GM23338 (cell line): ENCODE data around the gene PRKCD. TPM values are rescaled to one million over a fixed set of nuclear protein-coding genes. Genes with fewer than 3 reads are reported as not detected.

Experiments
- ATAC-seq: fragments of 200-7000 bp; cut with Tn5 transposase; 3 replicates; pipeline ENCODE4 v1.9.1; 2020
- DNase-seq: peaks from one replicate; pipeline ENCODE4 v3.0.0-alpha.2; 2015; ENCODE audit warnings: low spot score
- H2AFZ ChIP-seq: fragments of 200-600 bp; sonication (generic); 2 replicates; pipeline ENCODE4 v1.8.0; 2016; ENCODE audit warnings: antibody characterized with exemption, mild to moderate bottlenecking, moderate library complexity
- H3F3A ChIP-seq: fragments of 200-600 bp; sonication (generic); replicated peaks from 2 replicates; pipeline ENCODE4 v1.8.0; 2017; ENCODE audit warnings: antibody characterized with exemption, mixed run types, low read depth
- H3K27ac ChIP-seq: fragments of 200-600 bp; sonication (generic); 2 replicates; pipeline ENCODE4 v1.6.1; 2016; ENCODE audit warnings: low read depth
- H3K27me3 ChIP-seq: fragments of 200-600 bp; sonication (generic); 2 replicates; pipeline ENCODE4 v1.8.0; 2016; ENCODE audit warnings: mild to moderate bottlenecking, mixed run types, moderate library complexity; ENCODE audit not compliant: insufficient read depth
- H3K36me3 ChIP-seq: fragments of 200-600 bp; sonication (generic); 2 replicates; pipeline ENCODE4 v1.8.0; 2016; ENCODE audit warnings: mild to moderate bottlenecking; ENCODE audit not compliant: insufficient read depth
- H3K4me1 ChIP-seq: fragments of 200-600 bp; sonication (generic); 2 replicates; pipeline ENCODE4 v1.8.0; 2016; ENCODE audit warnings: mild to moderate bottlenecking, moderate library complexity; ENCODE audit not compliant: insufficient read depth
- H3K4me2 ChIP-seq: fragments of 200-600 bp; sonication (generic); 2 replicates; pipeline ENCODE4 v1.7.1; 2017; ENCODE audit warnings: mixed run types
- H3K4me3 ChIP-seq: fragments of 200-600 bp; sonication (generic); 2 replicates; pipeline ENCODE4 v1.6.1; 2016; ENCODE audit warnings: mixed run types
- H3K79me2 ChIP-seq: fragments of 200-600 bp; sonication (generic); replicated peaks from 2 replicates; pipeline ENCODE4 v1.8.0; 2017; ENCODE audit warnings: mild to moderate bottlenecking; ENCODE audit not compliant: insufficient read depth
- H3K9me2 ChIP-seq: fragments of 200-600 bp; sonication (generic); 2 replicates; pipeline ENCODE4 v1.8.0; 2017; ENCODE audit not compliant: insufficient read depth
- H4K20me1 ChIP-seq: fragments of 200-600 bp; sonication (generic); replicated peaks from 2 replicates; pipeline ENCODE4 v1.8.0; 2017; ENCODE audit warnings: mild to moderate bottlenecking; ENCODE audit not compliant: insufficient read depth
- H3K27ac Mint-ChIP-seq: 2 replicates; pipeline ENCODE4 v1.8.0; 2020; ENCODE audit warnings: inconsistent platforms, mild to moderate bottlenecking, moderate library complexity, mixed read lengths
- H3K27me3 Mint-ChIP-seq: 3 replicates; pipeline ENCODE4 v1.8.0; 2022; ENCODE audit warnings: low read depth, mild to moderate bottlenecking, moderate library complexity, mixed read lengths, inconsistent platforms; ENCODE audit not compliant: insufficient read depth, poor library complexity
- H3K36me3 Mint-ChIP-seq: 3 replicates; pipeline ENCODE4 v1.8.0; 2021; ENCODE audit warnings: low read depth, mild to moderate bottlenecking, inconsistent platforms, moderate library complexity, mixed read lengths
- H3K4me1 Mint-ChIP-seq: 3 replicates; pipeline ENCODE4 v1.8.0; 2020; ENCODE audit warnings: mild to moderate bottlenecking, inconsistent platforms, mixed read lengths
- H3K4me3 Mint-ChIP-seq: 3 replicates; pipeline ENCODE4 v1.8.0; 2021; ENCODE audit warnings: moderate library complexity, mild to moderate bottlenecking, inconsistent platforms, mixed read lengths
- H3K9me3 Mint-ChIP-seq: 3 replicates; pipeline ENCODE4 v1.8.0; 2020; ENCODE audit warnings: moderate library complexity, mild to moderate bottlenecking, inconsistent platforms, mixed read lengths
- CREB1 ChIP-seq: fragments of 250-450 bp; sonication (Bioruptor Pico); IDR thresholded peaks from 2 replicates; pipeline ENCODE4 v1.5.0; 2020; ENCODE audit warnings: low read depth, mild to moderate bottlenecking, moderate library complexity
- EZH2phosphoT487 ChIP-seq: fragments of 200-600 bp; sonication (generic); IDR thresholded peaks from one replicate; pipeline ENCODE4 v1.8.1; 2018; ENCODE audit warnings: antibody characterized with exemption; ENCODE audit not compliant: unreplicated experiment
- JUNB ChIP-seq: IDR thresholded peaks from one replicate; pipeline ENCODE4 v1.6.1; 2016; ENCODE audit warnings: antibody characterized with exemption; ENCODE audit not compliant: unreplicated experiment
- REST ChIP-seq: IDR thresholded peaks from one replicate; pipeline ENCODE4 v1.6.1; 2018; ENCODE audit warnings: antibody characterized with exemption; ENCODE audit not compliant: unreplicated experiment
- STAT1 ChIP-seq: IDR thresholded peaks from one replicate; pipeline ENCODE4 v1.6.1; 2016; ENCODE audit warnings: antibody characterized with exemption; ENCODE audit not compliant: unreplicated experiment
- ZNF331 ChIP-seq: fragments of 250-450 bp; sonication (Bioruptor Pico); IDR thresholded peaks from 2 replicates; pipeline ENCODE4 v1.5.0; 2020; ENCODE audit warnings: low read depth, mild to moderate bottlenecking, moderate library complexity
- ZNF462 ChIP-seq: fragments of 250-450 bp; sonication (Bioruptor Pico); IDR thresholded peaks from 2 replicates; pipeline ENCODE4 v1.5.0; 2020; ENCODE audit warnings: mild to moderate bottlenecking, moderate library complexity
- polyA plus RNA-seq: library from polyadenylated mRNA; unstranded; fragments of >200 nt; fragmentation: Nextera tagmentation; extraction: Ambion mirVana; gene quantifications from 2 replicates; pipeline ENCODE4 v1.2.1, GENCODE V29; 2016
- total RNA-seq: library from RNA; depleted of rRNA; stranded (reverse); fragments of >200 nt; shearing (Covaris generic); gene quantifications from 2 replicates; pipeline ENCODE4 v1.2.3, GENCODE V29; 2014
- TF ChIP-seq, protein P1 (sequence below): IDR thresholded peaks from 2 replicates; pipeline ENCODE4 v1.6.1; 2016; ENCODE audit warnings: antibody characterized with exemption
- TF ChIP-seq, protein P2 (sequence below), 2 experiments: fragments of 200-600 bp in 1 of 2; sonication (generic) in 1 of 2; conservative IDR thresholded peaks; 2 replicates each; pipeline versions ENCODE4 v1.5.1 to v1.6.1; 2016 to 2017; ENCODE audit warnings: antibody characterized with exemption in 2 of 2, low read depth in 2 of 2, mild to moderate bottlenecking in 2 of 2, moderate library complexity in 1 of 2

Gene PRKCD
- total and polyA plus RNA-seq, 2 experiments from 2014 or later = 11.3 to 11.8 TPM

- Histone ChIP-seq H3K4me2 (no peak overlapping the region), H3K27me3 (0 out of 2 replicates have a peak, but pooled peaks cover 4% of the 10 kb centered on the region), H3K36me3 (no peaks in the 10 kb centered on the region), H3F3A (no peaks in the 10 kb centered on the region), H3K4me3 (no peak overlapping the region), H3K4me1 (peaks cover 21% of the 10 kb centered on the region), H2AFZ (no peak overlapping the region), H3K27ac (no peak overlapping the region), H3K79me2 (0 out of 2 replicates have a peak, but pooled peaks cover 12% of the 10 kb centered on the region), H3K9me2 (no peaks in the 10 kb centered on the region), H4K20me1 (peaks cover 7% of the 10 kb centered on the region)
- H3K27me3 Mint-ChIP-seq = peaks cover 13% of the 10 kb centered on the region
- no peaks in the 10 kb centered on the region; the same call in 2 of the 3 replicates for H3K9me3 Mint-ChIP-seq
- peaks cover 50% of the 10 kb centered on the region for H3K4me1 Mint-ChIP-seq
- ATAC-seq = no peak
- H3K36me3 Mint-ChIP-seq = no peaks in the 10 kb centered on the region; the same call in 2 of the 3 replicates
- no peak overlapping the region for H3K4me3 Mint-ChIP-seq
- TF ChIP-seq ZNF462 (CRISPR knock-in tag) (no peak), REST (no peak), CREB1 (CRISPR knock-in tag) (no peak), JUNB (no peak), ZNF331 (CRISPR knock-in tag) (no peak), EZH2phosphoT487 (no peak), STAT1 (no peak)
- TF ChIP-seq, protein P1, sequence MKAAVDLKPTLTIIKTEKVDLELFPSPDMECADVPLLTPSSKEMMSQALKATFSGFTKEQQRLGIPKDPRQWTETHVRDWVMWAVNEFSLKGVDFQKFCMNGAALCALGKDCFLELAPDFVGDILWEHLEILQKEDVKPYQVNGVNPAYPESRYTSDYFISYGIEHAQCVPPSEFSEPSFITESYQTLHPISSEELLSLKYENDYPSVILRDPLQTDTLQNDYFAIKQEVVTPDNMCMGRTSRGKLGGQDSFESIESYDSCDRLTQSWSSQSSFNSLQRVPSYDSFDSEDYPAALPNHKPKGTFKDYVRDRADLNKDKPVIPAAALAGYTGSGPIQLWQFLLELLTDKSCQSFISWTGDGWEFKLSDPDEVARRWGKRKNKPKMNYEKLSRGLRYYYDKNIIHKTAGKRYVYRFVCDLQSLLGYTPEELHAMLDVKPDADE = no peak
- TF ChIP-seq, protein P2, sequence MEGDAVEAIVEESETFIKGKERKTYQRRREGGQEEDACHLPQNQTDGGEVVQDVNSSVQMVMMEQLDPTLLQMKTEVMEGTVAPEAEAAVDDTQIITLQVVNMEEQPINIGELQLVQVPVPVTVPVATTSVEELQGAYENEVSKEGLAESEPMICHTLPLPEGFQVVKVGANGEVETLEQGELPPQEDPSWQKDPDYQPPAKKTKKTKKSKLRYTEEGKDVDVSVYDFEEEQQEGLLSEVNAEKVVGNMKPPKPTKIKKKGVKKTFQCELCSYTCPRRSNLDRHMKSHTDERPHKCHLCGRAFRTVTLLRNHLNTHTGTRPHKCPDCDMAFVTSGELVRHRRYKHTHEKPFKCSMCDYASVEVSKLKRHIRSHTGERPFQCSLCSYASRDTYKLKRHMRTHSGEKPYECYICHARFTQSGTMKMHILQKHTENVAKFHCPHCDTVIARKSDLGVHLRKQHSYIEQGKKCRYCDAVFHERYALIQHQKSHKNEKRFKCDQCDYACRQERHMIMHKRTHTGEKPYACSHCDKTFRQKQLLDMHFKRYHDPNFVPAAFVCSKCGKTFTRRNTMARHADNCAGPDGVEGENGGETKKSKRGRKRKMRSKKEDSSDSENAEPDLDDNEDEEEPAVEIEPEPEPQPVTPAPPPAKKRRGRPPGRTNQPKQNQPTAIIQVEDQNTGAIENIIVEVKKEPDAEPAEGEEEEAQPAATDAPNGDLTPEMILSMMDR (conservative IDR thresholded peaks at IDR 0.05; ENCODE audit: low read depth in 2 of 2) = no peak
- H3K27ac Mint-ChIP-seq = no peak overlapping the region
- DNase-seq = no peak
Observed at GRCh38 chr3:53166781-53167291, 5.8 kb downstream of the PRKCD start.
